ENCODE data around the gene EEF1AKMT2.

Gene EEF1AKMT2

GRCh38 chr10:124708922-124709520, 82.7 kb downstream of the EEF1AKMT2 start:
- DNase-seq (ENCODE audit: extremely low spot score): no peak
- TF ChIP-seq CTCF (IDR thresholded peaks at IDR 0.05; ENCODE audit: control extremely low read depth, extremely low read depth, low read depth, missing control alignments): no peak
- ChIA-PET CTCF (interaction anchor here (0.7 to 7.1 kb wide), 6 partner anchors 10 to 60 kb away, joined by 3 to 86 read pairs (median 5); no protein-coding TSS in a partner anchor), POLR2A (no interaction called here)

GRCh38 chr10:124708246-124708779, 83.4 kb downstream of the EEF1AKMT2 start:
- TF ChIP-seq CTCF (IDR thresholded peaks at IDR 0.05; ENCODE audit: control extremely low read depth, extremely low read depth, low read depth, missing control alignments): no peak
- DNase-seq (ENCODE audit: extremely low spot score): no peak
- CTCF ChIA-PET: interaction anchor here (0.7 to 7.1 kb wide), 7 partner anchors 11 to 60 kb away, joined by 3 to 86 read pairs (median 4); no protein-coding TSS in a partner anchor
- POLR2A ChIA-PET: interaction anchor here (0.6 kb wide), 1 partner anchor 131 kb away, joined by 4 read pairs; no protein-coding TSS in a partner anchor

All from GM10248 (cell line).